ENCODE measurements around the gene TMA7.

The TMA7 gene

DNA sequence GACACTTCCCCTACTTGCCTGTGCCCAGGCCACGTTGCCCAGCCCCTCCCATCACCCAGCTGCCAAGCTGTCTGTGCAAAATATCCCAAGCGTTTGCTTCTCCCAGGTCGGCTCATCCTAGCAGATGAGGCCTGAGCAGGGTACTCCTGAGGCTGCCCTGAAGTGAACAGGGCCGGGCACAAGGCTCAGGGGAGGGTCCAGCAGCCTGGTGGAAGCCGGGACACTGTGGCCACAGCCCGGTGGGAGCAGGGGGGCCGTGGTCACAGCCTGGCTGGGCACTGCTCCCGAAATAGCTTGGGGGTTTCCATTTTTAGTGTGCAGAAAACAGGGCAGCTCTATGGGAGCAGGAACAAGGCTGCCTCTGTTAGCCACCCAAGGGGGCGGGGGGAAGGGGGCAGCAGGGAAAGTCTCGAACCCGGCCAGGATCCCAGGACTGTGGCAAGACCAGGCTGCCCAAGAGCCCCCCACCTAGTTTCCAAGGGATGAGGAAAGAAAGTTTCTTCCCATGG is 13.6 kb upstream of the TMA7 start:
- TF ChIP-seq, protein P1, sequence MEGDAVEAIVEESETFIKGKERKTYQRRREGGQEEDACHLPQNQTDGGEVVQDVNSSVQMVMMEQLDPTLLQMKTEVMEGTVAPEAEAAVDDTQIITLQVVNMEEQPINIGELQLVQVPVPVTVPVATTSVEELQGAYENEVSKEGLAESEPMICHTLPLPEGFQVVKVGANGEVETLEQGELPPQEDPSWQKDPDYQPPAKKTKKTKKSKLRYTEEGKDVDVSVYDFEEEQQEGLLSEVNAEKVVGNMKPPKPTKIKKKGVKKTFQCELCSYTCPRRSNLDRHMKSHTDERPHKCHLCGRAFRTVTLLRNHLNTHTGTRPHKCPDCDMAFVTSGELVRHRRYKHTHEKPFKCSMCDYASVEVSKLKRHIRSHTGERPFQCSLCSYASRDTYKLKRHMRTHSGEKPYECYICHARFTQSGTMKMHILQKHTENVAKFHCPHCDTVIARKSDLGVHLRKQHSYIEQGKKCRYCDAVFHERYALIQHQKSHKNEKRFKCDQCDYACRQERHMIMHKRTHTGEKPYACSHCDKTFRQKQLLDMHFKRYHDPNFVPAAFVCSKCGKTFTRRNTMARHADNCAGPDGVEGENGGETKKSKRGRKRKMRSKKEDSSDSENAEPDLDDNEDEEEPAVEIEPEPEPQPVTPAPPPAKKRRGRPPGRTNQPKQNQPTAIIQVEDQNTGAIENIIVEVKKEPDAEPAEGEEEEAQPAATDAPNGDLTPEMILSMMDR (IDR thresholded peaks at IDR 0.05): no peak
- TF ChIP-seq ZFX (IDR thresholded peaks at IDR 0.05; ENCODE audit: borderline replicate concordance): no peak
- no peak overlapping the region for H3K27ac ChIP-seq

DNA sequence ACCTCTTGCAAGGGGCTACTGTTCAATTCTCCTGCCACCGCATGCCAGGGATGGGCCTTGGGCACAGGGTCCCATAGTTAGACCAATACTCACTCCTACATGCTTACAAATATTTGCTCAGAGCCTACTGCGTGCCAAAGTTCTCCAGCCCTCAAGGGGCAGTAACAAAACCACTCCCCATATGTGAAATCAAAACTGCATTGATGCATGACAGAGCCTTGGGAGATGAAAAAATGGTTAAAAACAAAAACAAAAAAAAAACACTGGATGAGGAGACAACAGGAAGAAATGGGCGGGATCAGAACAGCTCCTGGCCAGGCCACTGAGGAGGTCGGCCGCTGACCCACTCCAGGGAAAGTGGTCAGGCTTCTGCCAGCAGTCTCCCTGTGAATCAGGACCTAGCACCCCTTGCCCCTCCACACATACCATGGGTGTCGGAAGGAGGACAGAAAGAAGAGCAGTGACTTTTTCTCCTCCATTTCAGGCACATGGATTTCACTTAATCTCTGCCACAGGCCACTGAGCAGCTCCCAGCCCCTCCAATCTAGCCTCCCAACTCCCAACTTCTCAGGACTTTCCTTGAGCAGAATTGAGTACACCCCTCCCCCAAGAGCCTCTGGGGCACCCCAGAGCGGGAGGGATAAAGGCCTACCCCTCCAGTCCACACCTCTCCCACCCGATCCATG is 13.0 kb upstream of the TMA7 start:
- TF ChIP-seq, protein P1 (IDR thresholded peaks at IDR 0.05): no peak
- no peak for TF ChIP-seq ZFX (IDR thresholded peaks at IDR 0.05; ENCODE audit: borderline replicate concordance)

DNA sequence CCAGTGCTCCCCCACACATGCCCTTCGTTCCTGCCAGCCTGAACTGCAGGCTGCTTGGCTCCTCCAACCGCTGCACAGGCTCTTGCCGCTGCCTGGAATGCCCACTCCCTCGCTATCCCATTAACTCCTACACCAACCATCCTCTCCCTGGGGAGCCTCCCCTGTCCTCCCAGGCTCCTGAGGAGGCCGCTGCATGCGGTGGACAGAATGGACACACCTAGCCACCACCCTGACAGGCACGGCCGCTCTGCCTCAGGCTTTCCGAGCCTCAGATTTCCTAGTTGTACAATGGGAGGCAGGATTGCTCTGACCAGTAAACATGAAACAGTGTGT is 12.5 kb upstream of the TMA7 start:
- peak overlapping the region; percentile 94 for H3K27ac ChIP-seq
- TF ChIP-seq, protein P1 (IDR thresholded peaks at IDR 0.05): no peak
- no peak for TF ChIP-seq ZFX (IDR thresholded peaks at IDR 0.05; ENCODE audit: borderline replicate concordance)

More for the DNA sequence above, 13.0 kb upstream of the TMA7 start:
- peak overlapping the region; percentile 94; the same call in 1 of the 2 replicates for H3K27ac ChIP-seq

DNA sequence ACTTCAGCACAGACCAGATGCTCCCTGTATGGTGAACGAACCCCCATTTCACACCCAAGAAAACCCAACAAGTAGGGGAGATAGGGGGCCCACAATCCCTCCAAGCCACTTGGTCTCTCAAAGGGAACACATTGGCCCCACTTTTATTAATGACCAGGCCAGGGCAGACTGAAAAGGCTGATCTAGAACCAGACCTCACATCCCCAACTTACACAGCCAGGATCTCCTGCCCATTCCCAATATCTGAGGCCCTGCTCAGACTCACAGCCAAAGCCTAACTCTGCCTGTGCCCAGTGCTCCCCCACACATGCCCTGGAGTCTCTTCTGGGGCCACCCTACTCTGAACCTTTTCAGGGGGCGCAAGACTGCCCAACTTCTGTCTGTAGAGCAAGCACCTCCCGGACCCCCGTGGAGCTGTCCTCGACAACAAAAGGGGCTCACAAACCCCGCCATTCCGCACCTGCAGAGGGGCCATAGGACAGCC is 11.9 kb upstream of the TMA7 start:
- H3K27ac ChIP-seq: peak overlapping the region; percentile 94
- TF ChIP-seq ZFX (IDR thresholded peaks at IDR 0.05; ENCODE audit: borderline replicate concordance): no peak
- TF ChIP-seq, protein P1 (IDR thresholded peaks at IDR 0.05): no peak

DNA sequence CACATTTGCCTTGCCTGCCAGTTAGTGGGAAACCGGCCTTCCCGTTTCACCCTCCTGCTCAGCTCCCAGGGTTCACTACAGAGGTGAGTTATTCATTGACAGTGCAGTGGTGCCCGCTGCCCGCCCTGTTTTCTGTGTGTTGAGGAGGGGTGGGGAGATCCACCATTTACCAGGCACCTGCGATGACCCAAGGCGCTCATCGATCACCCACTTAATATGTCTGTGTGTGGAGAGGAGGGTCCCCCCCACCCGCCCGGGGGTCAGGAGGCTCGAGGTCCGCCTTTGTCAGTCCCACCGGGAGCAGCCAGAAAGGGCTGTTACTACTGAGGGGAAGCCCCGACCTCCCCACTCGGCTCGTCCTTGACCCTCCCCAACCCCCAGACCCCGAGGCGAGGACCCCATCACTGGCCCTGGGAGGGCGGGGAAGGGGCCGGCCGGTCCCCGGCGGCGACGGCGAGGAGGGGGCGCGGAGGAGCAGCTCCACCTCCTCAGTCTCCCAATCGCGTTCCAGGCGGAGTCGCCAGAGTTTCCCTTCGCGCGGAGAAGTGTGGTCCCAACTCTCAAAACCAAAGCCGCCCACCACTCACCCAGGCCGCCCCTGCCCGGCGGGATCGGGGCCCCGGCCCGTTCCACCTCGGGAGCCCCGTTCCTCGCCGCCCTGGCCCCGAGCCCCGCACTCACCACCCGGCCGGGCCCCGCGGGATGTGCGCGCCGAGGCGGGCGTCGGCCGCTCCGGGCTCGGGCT is 11.3 kb upstream of the TMA7 start:
- peak overlapping the region; percentile 94 for H3K27ac ChIP-seq
- no peak for TF ChIP-seq ZFX (IDR thresholded peaks at IDR 0.05; ENCODE audit: borderline replicate concordance)
- TF ChIP-seq, protein P1 (IDR thresholded peaks at IDR 0.05): no peak

DNA sequence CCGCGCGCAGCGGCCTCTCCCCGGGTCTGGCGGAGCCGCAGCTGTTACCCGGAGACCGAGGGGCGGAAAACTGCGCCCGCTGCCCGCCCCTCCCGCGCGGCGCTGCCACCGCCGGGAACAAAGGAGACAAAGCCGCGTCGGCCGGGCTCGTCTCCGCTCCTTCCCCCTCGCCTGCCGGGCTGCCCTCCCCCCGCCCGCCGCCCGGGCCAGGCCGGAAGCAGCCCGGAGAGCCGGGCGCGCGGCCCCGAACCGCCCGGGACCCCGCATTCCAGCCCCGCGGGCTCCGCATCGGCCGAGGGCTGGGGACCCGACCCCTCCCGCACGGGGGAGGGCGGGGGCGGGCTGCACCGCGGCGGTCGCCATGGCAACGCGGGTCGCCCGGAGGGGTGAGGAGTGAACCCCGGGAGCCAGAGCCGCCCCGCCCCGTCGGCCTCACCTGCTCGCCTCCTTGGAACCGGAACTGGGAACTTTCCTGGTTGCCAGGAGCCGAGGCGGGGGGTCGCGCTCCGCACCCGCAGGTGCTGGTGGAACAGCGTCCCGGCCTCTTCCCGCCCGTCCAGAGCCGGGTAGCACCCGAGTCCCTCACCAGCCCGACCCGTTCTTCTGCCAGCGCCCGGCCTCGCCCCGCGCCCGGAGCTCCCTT is 10.6 kb upstream of the TMA7 start:
- peak overlapping the region; percentile 94 for H3K27ac ChIP-seq
- TF ChIP-seq, protein P1 (IDR thresholded peaks at IDR 0.05): no peak
- TF ChIP-seq ZFX (IDR thresholded peaks at IDR 0.05; ENCODE audit: borderline replicate concordance): no peak
